ENCODE measurements around the gene HBG1. TPM values are rescaled to one million over a fixed set of nuclear protein-coding genes. Genes with fewer than 3 reads are reported as not detected.
"Not testable (repeated sequence)": the region's sequence is repeated elsewhere in the genome, so short reads cannot be mapped to it uniquely, and the experiment has no call there.

Gene HBG1
- not detected for total RNA-seq
- not detected for polyA plus RNA-seq
- long read RNA-seq, donor 1, result 0 reads
- long read RNA-seq, donor 2, result 0 reads
- long read RNA-seq, donor 3, result 0 reads
- long read RNA-seq, donor 4, result 0 reads

DNA sequence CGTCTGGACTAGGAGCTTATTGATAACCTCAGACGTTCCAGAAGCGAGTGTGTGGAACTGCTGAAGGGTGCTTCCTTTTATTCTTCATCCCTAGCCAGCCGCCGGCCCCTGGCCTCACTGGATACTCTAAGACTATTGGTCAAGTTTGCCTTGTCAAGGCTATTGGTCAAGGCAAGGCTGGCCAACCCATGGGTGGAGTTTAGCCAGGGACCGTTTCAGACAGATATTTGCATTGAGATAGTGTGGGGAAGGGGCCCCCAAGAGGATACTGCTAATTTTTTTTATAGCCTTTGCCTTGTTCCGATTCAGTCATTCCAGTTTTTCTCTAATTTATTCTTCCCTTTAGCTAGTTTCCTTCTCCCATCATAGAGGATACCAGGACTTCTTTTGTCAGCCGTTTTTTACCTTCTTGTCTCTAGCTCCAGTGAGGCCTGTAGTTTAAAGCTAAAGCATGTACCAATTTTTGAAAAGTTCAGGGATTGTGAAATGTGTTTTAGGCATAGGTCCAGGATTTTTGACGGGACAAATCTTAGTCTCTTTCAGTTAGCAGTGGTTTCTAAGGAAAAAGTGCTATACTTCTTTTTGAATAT lies at the start of gene HBG1:
HBG1 (minus strand) TSS at position 51 of the 590 bp plus-strand sequence. CDS start 53 bp downstream, outside the sequence.
- DNase-seq; intact Hi-C loops (cut with DNase I); H3K4me1 ChIP-seq (ENCODE audit: control insufficient read depth, insufficient read depth, low read length); H3K27ac ChIP-seq (ENCODE audit: low read length); H3K4me3 ChIP-seq (ENCODE audit: low read length); H3K9me3 ChIP-seq (ENCODE audit: control insufficient read depth, low read length); H3K27me3 ChIP-seq (ENCODE audit: control insufficient read depth, insufficient read depth); ATAC-seq: not testable (repeated sequence)
- WGBS, result 56% methylated on average over 3 of the region's 9 CpGs

GRCh38 chr11:5298451-5298850 lies 48.8 kb upstream of the HBG1 start:
- ATAC-seq, result no peak
- WGBS, result 74% methylated on average over 1 of the region's 1 CpG
- intact Hi-C loops (cut with DNase I), result no loop called here

DNA sequence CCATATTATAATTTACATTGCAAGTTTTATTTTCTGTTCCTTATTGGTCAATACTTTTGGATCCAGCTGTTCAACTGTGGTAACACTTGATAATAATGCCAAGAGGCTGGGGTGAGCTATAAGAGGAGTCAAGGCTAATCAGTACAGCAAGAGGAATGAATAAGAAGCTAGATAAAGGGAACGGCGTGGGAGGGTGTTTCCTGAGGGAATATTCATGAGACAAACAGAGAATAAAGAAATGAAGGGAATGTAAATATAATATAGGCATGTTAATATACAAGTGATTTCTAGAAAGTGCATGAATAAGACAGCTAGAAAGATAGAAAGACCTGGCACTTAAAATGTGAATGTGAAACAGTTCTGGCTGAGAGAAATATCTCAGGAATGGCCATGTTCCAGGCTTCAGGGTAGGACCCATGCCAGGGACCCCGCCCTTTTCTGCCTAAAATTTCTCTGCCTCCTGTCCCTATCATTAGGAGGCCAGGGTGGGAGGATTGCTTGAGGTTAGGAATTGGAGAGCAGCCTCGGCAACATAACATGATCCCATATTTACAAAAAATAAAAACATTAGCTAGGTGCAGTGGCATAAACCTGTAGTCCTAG lies 48.2 kb upstream of the HBG1 start:
- intact Hi-C loops (cut with DNase I), result no loop called here
- H3K27me3 ChIP-seq (ENCODE audit: control insufficient read depth, insufficient read depth), result no peaks in the 10 kb centered on the region
- no peak overlapping the region for H3K27ac ChIP-seq (ENCODE audit: low read length)
- 33% methylated on average over 4 of the region's 4 CpGs for WGBS
- no peaks in the 10 kb centered on the region for H3K4me1 ChIP-seq (ENCODE audit: control insufficient read depth, insufficient read depth, low read length)
- ATAC-seq, result no peak
- no peak overlapping the region for H3K4me3 ChIP-seq (ENCODE audit: low read length)
- H3K9me3 ChIP-seq (ENCODE audit: control insufficient read depth, low read length), result no peaks in the 10 kb centered on the region
- no peak for DNase-seq

More at GRCh38 chr11:5298451-5298850, 48.8 kb upstream of the HBG1 start:
- Histone ChIP-seq H3K27ac (ENCODE audit: low read length) (no peak overlapping the region), H3K4me1 (ENCODE audit: control insufficient read depth, insufficient read depth, low read length) (no peaks in the 10 kb centered on the region), H3K4me3 (ENCODE audit: low read length) (no peak overlapping the region), H3K9me3 (ENCODE audit: control insufficient read depth, low read length) (no peaks in the 10 kb centered on the region), H3K27me3 (ENCODE audit: control insufficient read depth, insufficient read depth) (no peaks in the 10 kb centered on the region)
- no peak for DNase-seq

DNA sequence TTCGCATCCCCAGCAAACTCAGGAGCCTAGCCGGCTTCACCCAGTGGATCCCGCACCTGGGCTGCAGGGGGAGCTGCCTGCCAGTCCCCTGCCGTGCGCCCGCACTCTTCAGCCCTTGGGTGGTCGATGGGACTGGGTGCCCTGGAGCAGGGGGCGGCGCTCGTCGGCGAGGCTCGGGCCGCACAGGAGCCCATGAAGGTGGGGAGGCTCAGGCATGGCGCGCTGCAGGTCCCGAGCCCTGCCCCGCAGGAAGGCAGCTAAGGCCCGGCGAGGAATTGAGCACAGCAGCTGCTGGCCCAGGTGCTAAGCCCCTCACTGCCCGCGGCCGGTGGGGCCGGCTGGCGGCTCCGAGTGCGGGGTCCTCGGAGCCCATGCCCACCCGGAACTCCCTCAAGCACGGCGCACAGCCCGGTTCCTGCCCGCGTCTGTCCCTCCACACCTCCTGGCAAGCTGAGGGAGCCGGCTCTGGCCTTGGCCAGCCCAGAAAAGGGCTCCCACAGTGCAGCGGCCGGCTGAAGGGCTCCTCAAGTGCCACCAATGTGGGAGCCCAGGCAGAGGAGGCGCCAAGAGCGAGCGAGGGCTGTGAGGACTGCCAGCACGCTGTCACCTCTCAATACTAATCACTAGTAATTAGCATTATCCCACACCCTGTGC lies 44.8 kb upstream of the HBG1 start:
- ATAC-seq; H3K9me3 ChIP-seq (ENCODE audit: control insufficient read depth, low read length); H3K27ac ChIP-seq (ENCODE audit: low read length); H3K4me1 ChIP-seq (ENCODE audit: control insufficient read depth, insufficient read depth, low read length); H3K27me3 ChIP-seq (ENCODE audit: control insufficient read depth, insufficient read depth); intact Hi-C loops (cut with DNase I); H3K4me3 ChIP-seq (ENCODE audit: low read length): not testable (repeated sequence)
- 93% methylated on average over 41 of the region's 41 CpGs for whole genome bisulfite sequencing
- DNase-seq, result peak in 1 of 3 donors; percentile 52

DNA sequence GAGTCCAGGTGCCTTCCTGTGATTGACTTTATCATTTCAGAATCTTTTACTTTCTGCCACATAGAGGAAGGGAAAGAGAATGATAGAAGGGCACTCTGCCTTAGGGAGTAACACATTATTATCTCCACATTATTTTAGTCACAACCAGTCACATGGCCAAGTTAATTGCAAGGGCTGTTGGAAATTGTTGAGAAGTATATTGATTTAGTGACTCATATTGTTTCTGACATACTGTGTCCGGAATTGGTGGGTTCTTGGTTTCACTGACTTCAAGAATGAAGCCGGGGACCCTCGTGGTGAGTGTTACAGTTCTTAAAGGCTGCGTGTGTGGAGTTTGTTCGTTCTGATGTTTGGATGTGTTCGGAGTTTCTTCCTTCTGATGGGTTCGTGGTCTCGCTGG lies 43.4 kb upstream of the HBG1 start:
- Histone ChIP-seq H3K27ac (ENCODE audit: low read length) (no peak overlapping the region), H3K4me1 (ENCODE audit: control insufficient read depth, insufficient read depth, low read length) (no peaks in the 10 kb centered on the region), H3K27me3 (ENCODE audit: control insufficient read depth, insufficient read depth) (no peaks in the 10 kb centered on the region), H3K9me3 (ENCODE audit: control insufficient read depth, low read length) (no peaks in the 10 kb centered on the region), H3K4me3 (ENCODE audit: low read length) (no peak overlapping the region)
- DNase-seq, result no peak
- ATAC-seq, result no peak
- intact Hi-C loops (cut with DNase I), result no loop called here
- 89% methylated on average over 8 of the region's 8 CpGs for WGBS

- Histone ChIP-seq H3K4me1 (ENCODE audit: control insufficient read depth, insufficient read depth, low read length) (no peaks in the 10 kb centered on the region), H3K4me3 (ENCODE audit: low read length) (no peak overlapping the region), H3K27me3 (ENCODE audit: control insufficient read depth, insufficient read depth) (no peaks in the 10 kb centered on the region), H3K9me3 (ENCODE audit: control insufficient read depth, low read length) (no peaks in the 10 kb centered on the region), H3K27ac (ENCODE audit: low read length) (no peak overlapping the region)
- 82% methylated on average over 1 of the region's 1 CpG for WGBS
- ATAC-seq (no peak), DNase-seq (no peak)
- intact Hi-C loops (cut with DNase I), result no loop called here
These were observed 41.7 kb upstream of the HBG1 start for GRCh38 chr11:5291207-5291838.

GRCh38 chr11:5290106-5290505 lies 40.4 kb upstream of the HBG1 start:
- no peak for DNase-seq
- Histone ChIP-seq H3K4me3 (ENCODE audit: low read length) (no peak overlapping the region), H3K4me1 (ENCODE audit: control insufficient read depth, insufficient read depth, low read length) (no peaks in the 10 kb centered on the region), H3K27ac (ENCODE audit: low read length) (no peak overlapping the region), H3K9me3 (ENCODE audit: control insufficient read depth, low read length) (no peaks in the 10 kb centered on the region), H3K27me3 (ENCODE audit: control insufficient read depth, insufficient read depth) (no peaks in the 10 kb centered on the region)
- no peak for ATAC-seq
- 92% methylated on average over 1 of the region's 1 CpG for WGBS
- intact Hi-C loops (cut with DNase I), result no loop called here

DNA sequence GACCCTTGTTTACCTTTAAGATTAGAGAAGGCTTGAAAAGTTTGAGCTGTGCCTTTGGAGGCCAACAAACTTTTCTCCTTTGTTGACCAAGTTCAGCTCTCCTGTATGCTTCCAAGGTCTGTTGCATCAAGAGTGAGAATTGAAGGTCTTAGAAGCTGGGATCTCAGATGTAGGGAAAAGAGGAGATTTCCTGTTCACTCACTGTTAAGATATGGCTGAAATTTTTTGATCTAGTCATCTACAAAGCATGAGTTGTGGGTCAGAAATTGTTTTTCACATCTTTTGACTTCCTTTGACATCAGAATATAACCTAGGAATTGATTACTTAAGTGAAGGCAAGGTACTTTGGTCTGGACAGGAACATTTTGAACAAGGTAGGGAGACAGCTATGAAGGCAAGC lies 40.0 kb upstream of the HBG1 start:
- Histone ChIP-seq H3K27ac (ENCODE audit: low read length) (no peak overlapping the region), H3K4me1 (ENCODE audit: control insufficient read depth, insufficient read depth, low read length) (no peaks in the 10 kb centered on the region), H3K27me3 (ENCODE audit: control insufficient read depth, insufficient read depth) (no peaks in the 10 kb centered on the region), H3K9me3 (ENCODE audit: control insufficient read depth, low read length) (no peaks in the 10 kb centered on the region), H3K4me3 (ENCODE audit: low read length) (no peak overlapping the region)
- ATAC-seq, result no peak
- intact Hi-C loops (cut with DNase I), result no loop called here
- no peak for DNase-seq

- Histone ChIP-seq H3K9me3 (ENCODE audit: control insufficient read depth, low read length) (no peaks in the 10 kb centered on the region), H3K27ac (ENCODE audit: low read length) (no peak overlapping the region), H3K4me3 (ENCODE audit: low read length) (no peak overlapping the region), H3K27me3 (ENCODE audit: control insufficient read depth, insufficient read depth) (no peaks in the 10 kb centered on the region), H3K4me1 (ENCODE audit: control insufficient read depth, insufficient read depth, low read length) (no peaks in the 10 kb centered on the region)
- DNase-seq (no peak), ATAC-seq (no peak)
- intact Hi-C loops (cut with DNase I), result no loop called here
- whole genome bisulfite sequencing, result 84% methylated on average over 6 of the region's 6 CpGs
These were observed 39.4 kb upstream of the HBG1 start for GRCh38 chr11:5288906-5289550.

GRCh38 chr11:5288108-5288905 lies 38.6 kb upstream of the HBG1 start:
- WGBS, result 66% methylated on average over 7 of the region's 7 CpGs
- Histone ChIP-seq H3K4me3 (ENCODE audit: low read length) (no peak overlapping the region), H3K9me3 (ENCODE audit: control insufficient read depth, low read length) (no peaks in the 10 kb centered on the region), H3K27ac (ENCODE audit: low read length) (no peak overlapping the region), H3K4me1 (ENCODE audit: control insufficient read depth, insufficient read depth, low read length) (no peaks in the 10 kb centered on the region), H3K27me3 (ENCODE audit: control insufficient read depth, insufficient read depth) (no peaks in the 10 kb centered on the region)
- intact Hi-C loops (cut with DNase I), result no loop called here
- DNase-seq (no peak), ATAC-seq (no peak)

All from right cardiac atrium (tissue), 5 donors.